GM21576 (cell line): ENCODE data around the gene LIN9.

Experiments
- ATAC-seq: cut with Tn5 transposase; IDR thresholded peaks from one replicate; pipeline ENCODE4 v1.9.1; 2021; ENCODE audit warnings: mild to moderate bottlenecking, moderate library complexity; ENCODE audit not compliant: unreplicated experiment

LIN9 gene

GRCh38 chr1:226320930-226321329 lies 12.0 kb upstream of the LIN9 start:
- ATAC-seq = no peak

- ATAC-seq = no peak
Observed at GRCh38 chr1:226318471-226318870, 9.5 kb upstream of the LIN9 start.

GRCh38 chr1:226314055-226314454 lies 5.1 kb upstream of the LIN9 start:
- ATAC-seq = no peak

GRCh38 chr1:226312065-226312464 lies 3.1 kb upstream of the LIN9 start:
- ATAC-seq = no peak

DNA sequence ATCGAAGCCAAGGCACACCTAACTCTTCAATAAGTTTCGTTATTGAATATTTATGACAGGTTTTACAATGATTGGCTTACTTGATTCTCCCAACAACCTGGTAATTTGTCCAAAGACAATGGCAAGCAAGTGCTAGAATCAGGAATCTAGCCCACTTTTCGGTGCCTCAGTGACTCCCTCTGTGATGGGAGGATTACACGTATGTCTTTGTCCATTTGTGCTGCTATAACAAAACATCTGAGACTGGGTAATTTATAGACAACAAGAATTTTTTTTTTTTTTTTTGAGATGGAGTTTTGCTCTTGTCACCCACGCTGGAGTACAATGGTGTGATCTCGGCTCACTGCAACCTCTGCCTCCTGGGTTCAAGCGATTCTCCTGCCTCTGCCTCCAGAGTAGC lies 2.4 kb upstream of the LIN9 start:
- no peak for ATAC-seq

- ATAC-seq = no peak
Observed at GRCh38 chr1:226310637-226311195, 1.8 kb upstream of the LIN9 start.

GRCh38 chr1:226310245-226310540 lies 1.2 kb upstream of the LIN9 start:
- ATAC-seq = no peak

DNA sequence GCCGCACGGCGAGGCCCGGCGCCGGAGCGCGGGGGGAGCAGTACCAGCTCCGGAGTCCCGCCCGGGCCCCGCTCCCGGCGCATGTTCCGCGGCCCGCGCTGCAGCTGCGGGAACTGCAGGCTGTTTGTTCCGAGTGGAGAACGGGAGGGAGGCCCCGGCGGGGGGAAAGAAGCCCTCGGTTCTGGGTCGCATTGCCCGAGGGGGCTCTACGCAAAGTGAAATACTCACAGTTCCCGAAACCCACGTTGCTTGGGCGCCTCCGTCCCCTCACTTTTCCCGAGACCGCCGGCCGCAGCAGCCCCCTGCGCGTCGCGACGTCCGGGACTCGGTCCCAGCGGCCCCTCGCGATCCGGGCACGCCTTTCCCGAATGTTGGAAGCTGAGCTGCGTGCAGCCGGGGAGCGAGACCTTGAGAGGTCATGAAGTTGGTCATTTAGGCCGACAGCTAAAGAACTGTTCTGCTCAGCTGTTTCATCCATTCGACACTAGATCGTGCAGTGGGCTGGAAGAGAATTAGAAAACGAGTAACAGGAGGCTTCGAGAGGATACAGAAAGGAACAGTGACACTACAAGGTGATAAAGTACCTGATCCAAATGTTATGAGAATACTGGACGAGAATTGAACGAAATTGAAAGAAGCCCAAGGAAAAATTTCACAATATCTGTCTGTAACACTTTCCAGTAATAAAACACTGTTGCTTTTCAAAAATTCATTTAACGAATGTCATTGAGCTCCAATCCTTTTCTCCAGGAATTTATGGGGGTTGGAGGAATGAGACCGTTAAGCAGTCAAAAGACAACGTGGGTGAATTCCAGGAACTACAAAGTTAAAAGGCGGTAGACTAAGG lies 657 bp upstream of the LIN9 start:
- peak; percentile 32 for ATAC-seq

- peak; percentile 24 for ATAC-seq
Observed at GRCh38 chr1:226308166-226308722, 720 bp downstream of the LIN9 start.

DNA sequence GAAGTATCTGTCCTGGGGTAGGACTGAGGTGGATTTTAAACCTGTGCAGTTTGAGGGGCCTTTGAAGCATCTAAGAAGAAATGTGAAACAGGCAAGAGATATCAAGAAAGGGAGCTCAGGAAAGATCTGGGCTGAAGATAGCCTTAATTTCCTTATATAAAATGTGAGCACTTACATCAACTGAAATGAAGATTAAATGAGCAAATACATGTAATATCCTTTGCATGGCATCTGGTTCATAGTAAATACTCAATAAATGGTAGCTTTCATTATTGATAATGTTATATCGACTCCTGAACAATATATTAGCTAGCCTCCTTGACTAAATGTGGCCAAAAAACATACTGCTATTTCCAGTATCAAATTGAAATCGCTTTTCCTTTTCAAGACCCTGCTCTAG lies 2.5 kb downstream of the LIN9 start:
- no peak for ATAC-seq

- ATAC-seq = no peak
Observed at GRCh38 chr1:226305184-226305583, 3.8 kb downstream of the LIN9 start.

DNA sequence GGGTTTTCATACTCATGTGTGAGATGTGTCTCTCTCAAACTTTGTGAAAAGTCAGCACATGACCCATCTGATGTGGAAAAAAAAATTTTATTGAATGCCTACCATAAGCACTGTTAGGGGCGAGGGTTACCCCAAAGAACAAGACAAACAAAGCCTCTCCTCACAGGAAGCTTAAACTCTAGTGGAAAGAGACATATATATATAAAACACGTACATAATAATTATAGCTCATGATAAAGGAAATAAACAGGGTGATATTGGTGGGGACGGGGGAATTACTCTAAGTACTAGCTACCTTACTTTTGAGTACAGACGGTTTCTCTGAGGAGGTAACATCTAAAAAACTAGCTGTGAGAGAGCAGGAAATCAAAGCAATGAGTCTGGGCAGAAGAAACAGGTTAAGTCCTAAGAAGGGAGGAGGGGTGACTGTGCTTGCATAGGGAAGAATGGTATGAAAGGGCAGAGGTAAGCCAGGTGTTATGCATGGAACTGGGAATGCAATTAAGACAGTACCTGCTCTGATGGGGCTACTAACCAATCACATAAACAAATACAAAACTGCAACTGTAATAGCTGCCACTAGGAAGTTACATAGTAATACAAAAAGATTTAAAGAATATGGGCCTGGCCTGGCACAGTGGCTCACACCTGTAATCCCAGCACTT lies 4.5 kb downstream of the LIN9 start:
- ATAC-seq = no peak

GRCh38 chr1:226302731-226303130 lies 6.2 kb downstream of the LIN9 start:
- no peak for ATAC-seq

DNA sequence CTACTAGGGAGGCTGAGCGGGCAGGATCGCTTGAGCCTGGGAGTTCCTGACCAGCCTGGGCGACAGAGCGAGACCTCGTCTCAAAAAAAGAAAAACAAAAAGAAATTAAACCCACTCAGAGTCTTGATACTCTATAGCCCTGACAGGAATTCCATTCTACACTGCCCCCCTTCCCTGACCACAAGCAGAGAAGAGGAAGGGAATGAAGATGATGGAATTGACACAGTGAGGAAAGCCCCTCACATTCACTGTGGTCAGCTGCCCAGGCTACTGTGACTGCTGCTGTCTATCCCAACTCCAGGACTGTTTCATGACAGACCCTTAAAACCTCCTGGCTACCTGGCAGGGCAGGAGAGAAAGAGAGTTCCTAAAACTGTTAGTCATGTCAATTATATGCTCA lies 12.1 kb downstream of the LIN9 start:
- ATAC-seq = no peak

DNA sequence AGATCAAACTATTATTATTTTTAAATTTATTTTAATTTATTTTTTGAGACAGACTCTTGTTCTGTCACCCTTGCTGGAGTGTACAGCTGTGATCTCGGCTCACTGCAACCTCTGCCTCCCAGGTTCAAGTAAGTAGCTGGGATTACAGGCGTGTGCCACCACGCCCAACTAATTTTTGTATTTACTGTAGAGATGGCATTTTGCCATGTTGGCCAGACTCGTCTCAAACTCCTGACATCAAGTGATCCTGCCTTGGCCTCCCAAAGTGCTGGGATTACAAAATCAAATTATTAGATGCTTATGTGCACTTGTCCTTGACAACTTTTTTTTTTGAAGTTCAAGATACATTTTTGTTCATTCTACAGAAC lies 15.4 kb downstream of the LIN9 start:
- ATAC-seq = no peak

- ATAC-seq = no peak
Observed at GRCh38 chr1:226292874-226293552, 16.0 kb downstream of the LIN9 start.

- ATAC-seq = no peak
Observed at GRCh38 chr1:226287587-226287986, 21.4 kb downstream of the LIN9 start.

GRCh38 chr1:226281058-226281457 lies 27.9 kb downstream of the LIN9 start:
- no peak for ATAC-seq

DNA sequence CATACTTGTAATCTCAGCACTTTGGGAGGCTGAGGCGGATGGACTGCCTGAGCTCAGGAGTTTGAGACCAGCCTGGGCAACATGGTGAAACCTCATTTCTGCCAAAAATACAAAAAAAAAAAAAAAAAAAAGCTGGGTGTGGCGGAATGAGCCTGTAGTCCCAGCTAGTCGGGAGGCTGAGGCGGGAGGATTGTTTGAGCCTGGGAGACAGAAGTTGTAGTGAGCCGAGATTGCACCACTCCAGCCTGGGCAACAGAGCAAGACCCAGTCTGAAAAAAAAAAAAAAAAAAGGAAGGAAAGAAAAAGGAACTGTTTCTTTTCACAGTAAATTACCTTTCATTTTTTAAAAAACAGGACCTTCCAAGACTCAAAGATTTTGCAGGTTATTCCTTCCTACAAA lies 29.5 kb downstream of the LIN9 start:
- no peak for ATAC-seq

- ATAC-seq = no peak
Observed at GRCh38 chr1:226277897-226278296, 31.1 kb downstream of the LIN9 start.

GRCh38 chr1:226276987-226277386 lies 32.0 kb downstream of the LIN9 start:
- ATAC-seq = no peak
